H1 (cell line): ENCODE measurements around the gene PLEKHG4. TPM values are rescaled to one million over a fixed set of nuclear protein-coding genes. Genes with fewer than 3 reads are reported as not detected.

Experiments
- CBX5 ChIP-seq: fragments of 300-800, 300-1000 bp; sonication (generic); IDR thresholded peaks from 2 replicates; pipeline ENCODE4 v1.7.1; 2016; ENCODE audit warnings: antibody characterized with exemption, low read length, low read depth
- E2F6 ChIP-seq: IDR thresholded peaks from 2 replicates; pipeline ENCODE4 v1.6.1; 2012; ENCODE audit warnings: inconsistent platforms
- GABPA ChIP-seq: IDR thresholded peaks from 2 replicates; pipeline ENCODE4 v1.6.1; 2011; ENCODE audit warnings: mild to moderate bottlenecking, low read length, moderate library complexity, borderline replicate concordance; ENCODE audit not compliant: insufficient read depth
- NRF1 ChIP-seq: IDR thresholded peaks from 2 replicates; pipeline ENCODE4 v1.6.1; 2011; ENCODE audit warnings: mild to moderate bottlenecking, low read depth, low read length, improper control_type of control experiment
- POLR2AphosphoS5 ChIP-seq: IDR thresholded peaks from 2 replicates; pipeline ENCODE4 v1.6.1; 2011; ENCODE audit warnings: low read depth, low read length
- SRF ChIP-seq: IDR thresholded peaks from 2 replicates; pipeline ENCODE4 v1.6.1; 2011; ENCODE audit warnings: mild to moderate bottlenecking, low read depth, low read length, moderate library complexity
- ZNF274 ChIP-seq: IDR thresholded peaks from 2 replicates; pipeline ENCODE4 v1.7.0; 2012; ENCODE audit warnings: low read length, borderline replicate concordance; ENCODE audit errors: extremely low read depth
- polyA plus RNA-seq, 7 experiments: library from polyadenylated mRNA; depleted of rRNA in 3 of 7; stranded (reverse) in 5 of 7; unstranded in 2 of 7; fragments of >200 nt in 5 of 7; fragments of 200-250 nt in 2 of 7; gene quantifications; 1 replicate in 5 of 7; 2 replicates in 1 of 7; 4 replicates in 1 of 7; pipeline versions ENCODE4 v1.2.1 to v1.2.3, GENCODE V29; 2011 to 2013; ENCODE audit warnings: missing spikeins in 2 of 7, mixed read lengths in 2 of 7
- total RNA-seq: library from RNA; stranded (reverse); fragmentation: NEBNext Ultra II Directional; extraction: Animal tissue kit (Norgen Biotek cat#: 25700); gene quantifications from 2 replicates; pipeline ENCODE4 v1.2.1, GENCODE V29; 2021

Gene PLEKHG4
- total and polyA plus RNA-seq, 2 of the 8 experiments (the other 6 are each of a cell fraction or from before 2014, with no cell fraction given), result 7.7 to 11.1 TPM

- TF ChIP-seq NRF1, result no peak
- no peak for TF ChIP-seq GABPA
- TF ChIP-seq SRF, result no peak
- no peak for TF ChIP-seq ZNF274
- no peak for TF ChIP-seq POLR2AphosphoS5
- TF ChIP-seq E2F6, result no peak
- no peak for TF ChIP-seq CBX5
These were observed 3.9 kb downstream of the PLEKHG4 start (continued) for GRCh38 chr16:67283039-67283825.
